OCI-LY1 (cell line): ENCODE measurements around the gene VCL.

ENCODE experiments used
- H2AFZ ChIP-seq: fragments of 200-600 bp; sonication (generic), shearing (Covaris generic); 2 replicates; pipeline ENCODE4 v1.6.0; 2014; ENCODE audit warnings: antibody characterized with exemption, mild to moderate bottlenecking, low read length
- H3F3A ChIP-seq: fragments of 200-600 bp; sonication (generic), shearing (Covaris generic); 2 replicates; pipeline ENCODE4 v1.6.0; 2014; ENCODE audit warnings: mild to moderate bottlenecking, antibody characterized with exemption, low read length, moderate library complexity; ENCODE audit not compliant: insufficient read depth
- H3K27ac ChIP-seq: fragments of 200-600 bp; sonication (generic); 2 replicates; pipeline ENCODE4 v1.5.1; 2014; ENCODE audit warnings: low read length, mixed run types, mild to moderate bottlenecking, low read depth; ENCODE audit not compliant: poor library complexity, severe bottlenecking
- H3K27me3 ChIP-seq: fragments of 200-600 bp; sonication (generic); 2 replicates; pipeline ENCODE4 v1.6.0; 2014; ENCODE audit warnings: antibody characterized with exemption, mild to moderate bottlenecking, low read length, moderate library complexity; ENCODE audit not compliant: insufficient read depth
- H3K36me3 ChIP-seq: fragments of 200-600 bp; sonication (generic); 2 replicates; pipeline ENCODE4 v1.6.1; 2014; ENCODE audit warnings: mild to moderate bottlenecking, antibody characterized with exemption, low read length, moderate library complexity, mixed read lengths; ENCODE audit not compliant: insufficient read depth
- H3K4me1 ChIP-seq: fragments of 200-600 bp; sonication (generic); 2 replicates; pipeline ENCODE4 v1.5.1; 2014; ENCODE audit warnings: mild to moderate bottlenecking, low read length, moderate library complexity; ENCODE audit not compliant: insufficient read depth, severe bottlenecking
- H3K4me2 ChIP-seq: fragments of 200-600 bp; sonication (generic), shearing (Covaris generic); 2 replicates; pipeline ENCODE4 v1.6.1; 2014; ENCODE audit warnings: low read length
- H3K4me3 ChIP-seq: fragments of 200-600 bp; sonication (generic); 2 replicates; pipeline ENCODE4 v1.5.1; 2014; ENCODE audit warnings: low read length, low read depth, mild to moderate bottlenecking, mixed read lengths; ENCODE audit not compliant: poor library complexity, severe bottlenecking
- H3K79me2 ChIP-seq: fragments of 200-600 bp; shearing (Covaris generic); 2 replicates; pipeline ENCODE4 v1.6.1; 2016; ENCODE audit warnings: mixed run types, low read length, mixed read lengths; ENCODE audit not compliant: insufficient read depth
- H3K9ac ChIP-seq: fragments of 200-600 bp; sonication (generic), shearing (Covaris generic); 2 replicates; pipeline ENCODE4 v1.6.1; 2014; ENCODE audit warnings: mild to moderate bottlenecking, low read length, mixed read lengths
- H3K9me2 ChIP-seq: fragments of 200-600 bp; sonication (generic), shearing (Covaris generic); 2 replicates; pipeline ENCODE4 v1.6.1; 2014; ENCODE audit warnings: low read depth, mild to moderate bottlenecking, low read length, mixed read lengths
- H3K9me3 ChIP-seq: fragments of 200-600 bp; shearing (Covaris generic); 2 replicates; pipeline ENCODE4 v1.6.1; 2014; ENCODE audit warnings: low read length, mixed read lengths
- H4K20me1 ChIP-seq: fragments of 200-600 bp; sonication (generic), shearing (Covaris generic); 2 replicates; pipeline ENCODE4 v1.6.0; 2016; ENCODE audit warnings: mild to moderate bottlenecking, low read length; ENCODE audit not compliant: insufficient read depth
- EZH2 ChIP-seq: fragments of 200-600 bp; sonication (generic), shearing (Covaris generic); IDR thresholded peaks from 2 replicates; pipeline ENCODE4 v1.8.0; 2017; ENCODE audit warnings: borderline replicate concordance, mixed run types, mild to moderate bottlenecking, antibody characterized with exemption, low read length, moderate library complexity, mixed read lengths
- TF ChIP-seq, protein P1 (sequence below): fragments of 200-600 bp; sonication (generic), shearing (Covaris generic); IDR thresholded peaks from 2 replicates; pipeline ENCODE4 v1.5.1; 2017; ENCODE audit warnings: mild to moderate bottlenecking, antibody characterized with exemption, low read length, moderate library complexity, mixed read lengths

The VCL gene

DNA sequence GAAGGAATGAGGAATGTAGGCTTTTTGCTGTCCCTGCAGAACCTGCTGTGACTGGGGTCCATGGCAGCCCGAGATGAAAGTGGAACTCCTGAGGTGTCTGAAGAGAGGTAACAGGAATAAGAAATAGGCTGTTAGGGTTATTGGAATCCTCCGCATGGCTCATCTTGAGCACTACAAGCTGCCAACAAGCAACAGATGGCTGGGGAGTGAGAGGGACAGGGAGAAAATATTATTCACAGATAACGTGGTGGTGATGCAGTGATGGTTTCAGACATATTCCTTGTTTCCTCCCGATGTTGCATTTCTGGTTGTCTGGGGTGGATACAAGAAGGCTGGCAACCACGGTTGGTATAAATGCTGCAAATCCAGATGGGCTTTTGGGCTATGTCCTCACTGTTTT, 106.6 kb downstream of the VCL start:
- peaks cover 14% of the 10 kb centered on the region; the same call in 1 of the 2 replicates for H3K36me3 ChIP-seq
- H3K79me2 ChIP-seq = no peaks in the 10 kb centered on the region
- H3K4me3 ChIP-seq = no peak overlapping the region
- H3K4me2 ChIP-seq = no peak overlapping the region
- H3F3A ChIP-seq = no peaks in the 10 kb centered on the region
- no peak overlapping the region for H3K9ac ChIP-seq
- no peak overlapping the region for H2AFZ ChIP-seq
- H4K20me1 ChIP-seq = no peaks in the 10 kb centered on the region
- H3K4me1 ChIP-seq = no peaks in the 10 kb centered on the region
- no peak overlapping the region for H3K27ac ChIP-seq
- TF ChIP-seq, protein P1, sequence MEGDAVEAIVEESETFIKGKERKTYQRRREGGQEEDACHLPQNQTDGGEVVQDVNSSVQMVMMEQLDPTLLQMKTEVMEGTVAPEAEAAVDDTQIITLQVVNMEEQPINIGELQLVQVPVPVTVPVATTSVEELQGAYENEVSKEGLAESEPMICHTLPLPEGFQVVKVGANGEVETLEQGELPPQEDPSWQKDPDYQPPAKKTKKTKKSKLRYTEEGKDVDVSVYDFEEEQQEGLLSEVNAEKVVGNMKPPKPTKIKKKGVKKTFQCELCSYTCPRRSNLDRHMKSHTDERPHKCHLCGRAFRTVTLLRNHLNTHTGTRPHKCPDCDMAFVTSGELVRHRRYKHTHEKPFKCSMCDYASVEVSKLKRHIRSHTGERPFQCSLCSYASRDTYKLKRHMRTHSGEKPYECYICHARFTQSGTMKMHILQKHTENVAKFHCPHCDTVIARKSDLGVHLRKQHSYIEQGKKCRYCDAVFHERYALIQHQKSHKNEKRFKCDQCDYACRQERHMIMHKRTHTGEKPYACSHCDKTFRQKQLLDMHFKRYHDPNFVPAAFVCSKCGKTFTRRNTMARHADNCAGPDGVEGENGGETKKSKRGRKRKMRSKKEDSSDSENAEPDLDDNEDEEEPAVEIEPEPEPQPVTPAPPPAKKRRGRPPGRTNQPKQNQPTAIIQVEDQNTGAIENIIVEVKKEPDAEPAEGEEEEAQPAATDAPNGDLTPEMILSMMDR = no peak
- TF ChIP-seq EZH2 = no peak
- no peaks in the 10 kb centered on the region for H3K9me2 ChIP-seq
- no peaks in the 10 kb centered on the region for H3K27me3 ChIP-seq
- no peaks in the 10 kb centered on the region for H3K9me3 ChIP-seq

DNA sequence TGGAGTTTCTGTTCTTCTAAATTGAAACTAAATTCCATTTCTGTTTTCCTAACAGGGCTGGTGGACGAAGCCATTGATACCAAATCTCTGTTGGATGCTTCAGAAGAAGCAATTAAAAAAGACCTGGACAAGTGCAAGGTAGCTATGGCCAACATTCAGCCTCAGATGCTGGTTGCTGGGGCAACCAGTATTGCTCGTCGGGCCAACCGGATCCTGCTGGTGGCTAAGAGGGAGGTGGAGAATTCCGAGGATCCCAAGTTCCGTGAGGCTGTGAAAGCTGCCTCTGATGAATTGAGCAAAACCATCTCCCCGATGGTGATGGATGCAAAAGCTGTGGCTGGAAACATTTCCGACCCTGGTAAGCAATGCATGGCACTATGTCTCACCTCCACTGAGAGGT, 107.1 kb downstream of the VCL start:
- H4K20me1 ChIP-seq = no peaks in the 10 kb centered on the region
- no peaks in the 10 kb centered on the region for H3K4me1 ChIP-seq
- no peaks in the 10 kb centered on the region for H3K79me2 ChIP-seq
- TF ChIP-seq, protein P1 = no peak
- no peak for TF ChIP-seq EZH2
- H3F3A ChIP-seq = no peaks in the 10 kb centered on the region
- H3K27me3 ChIP-seq = no peaks in the 10 kb centered on the region
- no peak overlapping the region for H3K27ac ChIP-seq
- H3K36me3 ChIP-seq = peaks cover 16% of the 10 kb centered on the region; the same call in 1 of the 2 replicates
- H3K9me3 ChIP-seq = no peaks in the 10 kb centered on the region
- H3K9ac ChIP-seq = no peak overlapping the region
- H3K9me2 ChIP-seq = no peaks in the 10 kb centered on the region
- no peak overlapping the region for H3K4me2 ChIP-seq
- no peak overlapping the region for H3K4me3 ChIP-seq
- H2AFZ ChIP-seq = no peak overlapping the region

DNA sequence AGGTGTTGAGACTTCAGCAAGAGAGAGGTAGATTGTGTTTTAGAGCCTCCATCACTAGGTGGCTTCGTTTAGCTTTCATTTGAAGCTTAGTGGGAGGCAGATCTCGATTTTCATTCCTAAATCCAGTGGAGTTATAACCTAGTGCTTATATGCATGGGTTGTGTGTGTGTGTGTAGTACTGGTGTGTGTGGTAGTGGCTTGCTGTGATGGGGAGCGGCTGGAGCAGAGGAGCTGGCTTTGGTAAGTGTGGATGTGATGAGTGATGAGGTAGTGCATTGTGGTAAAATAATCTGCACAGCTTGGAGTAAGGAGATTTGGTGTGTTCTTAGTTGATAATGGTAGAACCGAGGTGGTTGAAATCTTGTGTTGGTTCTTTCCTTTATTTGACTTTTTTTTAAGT, 109.5 kb downstream of the VCL start:
- H3F3A ChIP-seq = no peaks in the 10 kb centered on the region
- no peak overlapping the region for H3K9ac ChIP-seq
- no peaks in the 10 kb centered on the region for H3K27me3 ChIP-seq
- no peak overlapping the region for H3K4me2 ChIP-seq
- TF ChIP-seq, protein P1 = no peak; the same call in 1 of the 2 replicates
- no peak for TF ChIP-seq EZH2
- H3K79me2 ChIP-seq = no peaks in the 10 kb centered on the region
- H3K9me3 ChIP-seq = no peaks in the 10 kb centered on the region
- no peak overlapping the region for H3K27ac ChIP-seq
- no peak overlapping the region for H3K4me3 ChIP-seq
- H3K4me1 ChIP-seq = no peaks in the 10 kb centered on the region
- no peaks in the 10 kb centered on the region for H4K20me1 ChIP-seq
- no peaks in the 10 kb centered on the region for H3K9me2 ChIP-seq
- no peak overlapping the region for H2AFZ ChIP-seq
- H3K36me3 ChIP-seq = peaks cover 29% of the 10 kb centered on the region
